DOHH2 (cell line): ENCODE results near the gene GLI1.
"Not testable (repeated sequence)": the region's sequence is repeated elsewhere in the genome, so short reads cannot be mapped to it uniquely, and the experiment has no call there.

Experiments used
- CTCF ChIP-seq: fragments of 200-600 bp; sonication (generic); IDR thresholded peaks from one replicate; pipeline ENCODE4 v1.5.1; 2014; ENCODE audit warnings: antibody characterized with exemption, mild to moderate bottlenecking, low read depth, low read length; ENCODE audit not compliant: poor library complexity, severe bottlenecking
- EZH2phosphoT487 ChIP-seq: fragments of 200-600 bp; sonication (generic); IDR thresholded peaks from 2 replicates; pipeline ENCODE4 v1.6.1; 2017; ENCODE audit warnings: borderline replicate concordance, mild to moderate bottlenecking, antibody characterized with exemption, low read length, moderate library complexity, mixed read lengths

GRCh38 chr12:57506541-57506940 lies 47.0 kb downstream of the GLI1 start:
- TF ChIP-seq CTCF, EZH2phosphoT487: not testable (repeated sequence)
